Cortex of kidney (tissue), 1 donor: Measurements from ENCODE around the gene DAGLA.

ENCODE experiments used
- DNase-seq: peaks from one replicate; lab custom pipeline; 2025; lab: John Stamatoyannopoulos, UW

Gene DAGLA

DNA sequence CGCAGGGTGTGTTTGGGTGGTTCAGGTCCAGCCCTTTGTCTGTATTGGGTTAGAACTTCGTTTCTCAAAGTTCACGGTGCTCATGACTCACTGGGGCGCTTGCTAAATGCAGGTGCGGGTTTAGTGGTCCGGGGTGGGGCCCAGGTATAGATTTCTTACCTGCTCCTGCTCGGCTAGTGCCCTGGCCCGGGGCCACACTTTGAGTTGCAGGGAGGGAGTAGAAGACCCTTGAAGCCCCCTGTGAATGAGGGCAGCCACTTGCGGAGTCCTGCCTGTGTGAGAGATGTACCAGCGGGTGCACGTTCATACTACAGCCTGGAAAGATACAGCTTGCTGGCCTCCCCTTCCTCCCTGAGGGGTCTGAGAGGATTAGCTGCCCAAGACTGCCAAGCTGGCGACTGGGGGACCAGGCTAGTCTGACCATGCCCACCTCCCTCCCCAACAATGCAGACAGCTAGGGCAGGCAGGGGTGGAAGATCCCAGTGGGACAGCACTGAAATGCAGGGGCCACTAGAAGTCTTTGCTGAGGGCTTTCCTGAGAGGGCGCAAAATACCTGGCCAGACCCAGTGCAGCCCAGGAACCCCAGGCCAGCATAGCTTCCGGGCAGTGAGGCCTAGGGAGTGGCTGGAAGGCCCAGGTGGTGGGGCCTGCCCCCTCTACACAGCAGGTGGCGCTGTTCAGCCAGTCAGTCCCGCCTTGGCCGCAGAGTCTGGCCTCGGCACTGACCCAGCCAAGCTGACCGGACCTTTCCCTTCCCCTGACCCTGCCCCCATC lies 67.2 kb downstream of the DAGLA start:
- no peak for DNase-seq

DNA sequence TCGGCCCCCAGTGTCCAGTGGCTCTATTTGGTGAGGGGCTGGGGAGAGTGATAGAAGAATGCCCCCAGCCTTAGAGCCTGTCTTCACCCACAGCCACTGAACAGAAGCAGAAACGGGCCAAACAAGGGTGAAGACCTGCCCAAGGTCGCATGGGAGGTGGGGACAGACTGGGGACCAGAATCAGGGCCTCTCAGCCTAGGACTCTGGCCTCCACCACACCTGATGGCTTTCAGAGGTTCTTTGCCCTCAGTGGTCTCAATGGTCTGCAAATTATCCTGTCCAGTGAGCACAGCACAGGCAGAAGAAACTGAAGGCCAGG lies 67.7 kb downstream of the DAGLA start:
- DNase-seq = no peak

DNA sequence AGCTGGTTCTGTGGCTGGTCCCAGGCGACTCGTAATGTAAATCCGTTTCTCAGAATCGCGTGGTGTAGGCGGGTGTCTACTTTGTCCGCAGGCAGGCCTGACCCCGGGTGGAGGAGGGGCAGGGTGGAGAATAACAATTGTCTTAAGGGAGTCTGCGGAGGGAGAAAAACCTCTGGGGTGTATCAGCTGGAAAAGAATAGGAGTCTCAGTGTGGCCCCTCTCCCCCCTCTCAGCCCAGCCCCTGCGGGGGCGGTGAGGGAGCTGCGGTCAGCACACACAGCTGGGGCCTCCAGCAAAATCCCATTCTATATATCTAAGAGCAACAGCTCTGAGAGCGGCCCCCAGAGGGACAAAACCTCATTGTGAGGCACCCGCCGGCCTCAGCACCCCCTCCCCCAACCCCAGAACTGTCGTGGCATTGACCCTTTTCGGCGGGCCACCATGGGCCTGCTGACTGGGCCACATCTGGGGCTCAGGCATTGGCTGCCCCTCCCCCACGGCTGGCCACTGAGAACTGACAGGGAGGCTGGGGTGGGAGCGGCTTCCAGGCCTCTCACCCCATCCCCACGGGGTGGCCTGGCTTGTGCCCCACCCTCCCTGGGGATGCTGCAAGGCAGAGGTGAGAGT lies 69.5 kb downstream of the DAGLA start:
- DNase-seq = no peak

DNA sequence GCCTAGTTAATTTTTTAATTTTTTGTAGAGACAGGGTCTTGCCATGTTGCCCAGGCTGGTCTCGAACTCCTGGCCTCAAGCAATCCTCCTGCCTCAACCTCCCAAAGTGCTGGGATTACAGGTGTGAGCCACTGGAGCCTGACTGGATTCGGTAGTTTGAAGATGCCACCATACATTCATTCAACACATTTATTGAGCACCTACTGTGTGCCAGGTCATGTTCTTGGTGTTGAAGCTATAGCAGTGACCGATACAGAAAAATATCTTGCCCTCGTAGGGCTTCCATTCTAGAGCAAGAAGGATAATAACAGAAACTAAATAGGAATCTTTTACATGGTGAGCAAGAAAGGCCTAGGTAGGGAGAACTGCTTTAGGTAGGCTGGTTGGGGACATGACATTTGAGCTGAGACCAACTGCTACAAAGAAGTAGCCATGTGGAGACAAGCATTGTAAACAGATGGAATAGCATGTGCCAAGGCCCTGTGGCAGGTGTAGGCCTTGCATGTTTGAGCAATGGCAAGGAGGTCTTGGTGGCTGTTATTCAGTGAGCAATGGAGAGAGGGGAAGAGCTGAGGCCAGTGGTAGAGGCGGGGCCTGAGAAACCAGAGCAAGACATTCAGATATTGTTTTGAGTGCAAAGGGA lies 70.6 kb downstream of the DAGLA start:
- DNase-seq = no peak

DNA sequence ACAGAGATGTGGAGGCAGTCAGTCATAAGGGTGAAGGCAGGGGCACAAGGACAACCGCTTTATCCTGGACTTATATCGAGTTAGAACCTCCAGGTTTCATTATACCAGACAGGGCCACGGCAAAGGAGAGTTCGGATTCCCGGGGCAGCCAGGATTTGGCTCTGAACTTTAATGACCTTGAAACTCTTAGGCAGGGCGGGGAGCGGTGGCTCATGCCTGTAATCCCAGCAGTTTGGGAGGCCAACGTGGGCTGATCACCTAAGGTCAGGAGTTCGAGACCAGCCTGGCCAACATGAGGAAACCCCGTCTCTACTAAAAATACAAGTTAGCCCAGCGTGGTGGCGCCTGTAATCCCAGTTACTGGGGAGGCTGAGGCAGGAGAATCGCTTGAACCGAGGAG lies 71.2 kb downstream of the DAGLA start:
- no peak for DNase-seq

DNA sequence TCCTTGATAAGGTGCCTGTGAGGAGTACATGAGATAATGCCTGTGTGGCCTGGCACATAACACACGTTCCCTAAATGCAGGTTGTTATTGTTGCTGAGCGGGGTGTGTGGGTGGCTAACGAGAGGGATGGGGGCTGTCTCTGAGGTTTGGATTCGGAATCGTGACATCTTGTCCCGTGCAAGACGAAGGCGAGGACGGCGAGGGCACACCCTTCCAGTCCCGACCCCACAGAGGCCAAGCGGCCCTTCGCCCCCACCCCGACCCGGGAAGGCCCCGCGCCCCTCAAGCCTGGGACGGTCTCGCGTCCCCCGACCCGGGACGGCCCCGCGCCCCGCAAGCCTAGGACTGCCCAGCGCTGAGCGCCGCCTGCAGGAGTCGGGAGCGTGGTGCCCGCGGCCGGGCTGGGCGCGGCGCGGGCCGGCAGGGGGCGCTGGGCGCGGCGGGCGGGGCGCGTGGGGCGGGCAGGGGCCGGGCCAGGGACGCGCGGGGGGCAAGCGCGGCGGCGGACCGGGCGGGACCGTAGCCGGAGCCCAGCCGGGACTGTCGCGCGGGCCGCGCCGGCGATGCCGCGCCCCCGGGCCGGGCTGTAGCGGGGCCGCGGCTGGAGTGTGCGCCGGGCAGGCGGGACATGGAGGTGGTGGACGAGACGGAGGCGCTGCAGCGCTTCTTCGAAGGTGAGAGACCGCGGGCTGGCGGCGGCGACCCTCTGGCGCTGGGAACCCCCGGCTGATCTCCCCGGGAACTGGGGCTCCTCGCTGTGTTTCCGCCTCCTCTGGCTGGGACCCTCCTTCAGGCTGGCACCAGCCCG lies 72.1 kb downstream of the DAGLA start, which contains the start of gene MYRF:
MYRF (plus strand) TSS at position 520 of the 808 bp plus-strand sequence; CDS start at position 629, 109 bp downstream.
- no peak for DNase-seq

DNA sequence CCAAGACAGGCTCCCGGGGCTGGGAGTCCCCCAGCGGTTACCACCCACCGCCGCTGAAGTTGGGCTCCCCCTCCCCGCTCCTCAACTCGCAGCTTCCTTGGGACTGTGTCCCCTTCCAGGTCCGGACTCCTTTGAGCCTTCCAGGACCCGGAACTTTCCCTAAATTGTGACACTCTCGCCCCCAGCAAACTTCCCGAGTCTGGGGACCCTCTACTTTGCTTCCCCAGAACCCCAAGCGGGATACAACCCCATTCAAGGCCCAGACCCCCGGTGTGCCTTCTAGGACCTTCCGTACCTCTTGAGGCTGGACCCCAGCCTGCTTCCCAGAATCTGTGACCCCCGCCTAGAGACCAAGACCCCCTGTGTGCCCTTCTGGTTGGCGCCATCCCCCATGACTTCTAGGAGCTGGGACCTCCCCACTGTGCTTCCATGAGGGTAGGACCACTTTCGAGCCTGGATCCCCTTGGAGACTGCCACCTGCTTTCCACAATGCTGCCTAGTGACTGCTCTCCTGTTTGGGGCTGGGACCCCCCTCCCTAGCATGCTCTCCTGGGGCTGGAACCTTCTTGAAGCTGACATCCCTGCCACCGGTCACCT lies 72.8 kb downstream of the DAGLA start:
- no peak for DNase-seq

DNA sequence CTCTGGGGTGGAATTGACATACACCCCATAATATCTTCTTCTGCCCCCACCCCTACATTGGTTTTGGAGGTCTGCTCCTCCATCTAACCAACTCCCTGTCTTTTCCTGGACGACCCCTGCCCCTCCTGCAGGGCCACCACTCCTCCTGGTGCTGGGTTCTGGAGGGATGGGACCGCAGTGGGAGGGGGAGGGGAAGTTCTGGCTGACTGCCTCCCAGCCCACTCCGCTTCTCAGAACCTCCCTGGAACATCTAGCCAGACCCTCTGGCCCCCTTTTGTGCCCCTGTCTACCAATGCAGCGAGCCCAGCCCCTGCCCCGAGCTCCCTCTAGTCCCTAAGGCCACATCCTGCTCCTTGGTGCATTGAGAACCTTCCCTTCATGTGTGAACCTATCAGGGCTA lies 73.5 kb downstream of the DAGLA start:
- DNase-seq = no peak

DNA sequence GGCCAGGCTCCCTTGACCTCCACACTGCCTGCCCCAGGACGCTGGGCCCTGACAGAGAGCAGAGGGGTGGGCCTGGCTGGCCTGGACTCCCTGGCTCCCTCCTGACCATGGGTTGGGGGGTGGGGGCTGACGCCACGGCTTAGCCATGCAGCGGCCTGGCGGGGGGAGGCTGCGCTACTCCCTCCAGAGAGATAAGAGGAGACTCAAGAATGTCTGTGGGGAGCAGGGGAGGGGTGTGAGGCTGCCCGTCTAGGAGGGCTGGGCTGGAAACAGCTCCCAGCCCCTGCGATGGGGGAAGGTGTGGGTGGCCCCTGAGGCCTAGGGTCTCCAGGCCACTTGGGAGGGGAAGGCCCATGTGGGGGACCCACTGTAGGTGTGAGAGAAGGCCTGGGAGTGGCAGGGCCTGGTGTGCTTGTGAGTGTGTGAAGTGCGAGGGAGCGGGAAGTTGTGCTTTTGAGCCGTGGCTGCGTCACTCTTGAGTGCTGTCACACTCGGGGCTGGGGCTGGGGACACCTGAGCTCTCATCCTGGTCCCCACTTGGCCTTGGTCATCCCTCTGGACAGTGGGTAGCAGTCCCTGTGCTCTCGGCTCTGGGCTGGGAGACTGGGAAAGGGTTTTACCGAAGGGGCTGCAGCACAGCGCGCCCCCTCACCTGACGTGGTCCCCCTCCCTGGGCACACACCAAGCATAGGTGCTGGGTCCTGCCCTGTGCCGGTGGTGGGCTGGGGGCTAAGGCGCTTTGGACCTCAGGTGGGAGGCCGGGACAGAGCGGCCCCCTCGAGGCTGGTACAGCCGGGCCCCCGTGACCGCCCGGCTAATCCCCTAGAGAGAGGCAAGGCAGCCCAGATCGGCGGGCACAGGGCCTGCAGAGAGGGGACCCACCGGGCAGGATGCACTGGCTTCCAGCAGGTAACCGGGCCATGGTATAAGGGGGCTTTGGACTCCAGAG lies 74.6 kb downstream of the DAGLA start:
- DNase-seq = no peak

DNA sequence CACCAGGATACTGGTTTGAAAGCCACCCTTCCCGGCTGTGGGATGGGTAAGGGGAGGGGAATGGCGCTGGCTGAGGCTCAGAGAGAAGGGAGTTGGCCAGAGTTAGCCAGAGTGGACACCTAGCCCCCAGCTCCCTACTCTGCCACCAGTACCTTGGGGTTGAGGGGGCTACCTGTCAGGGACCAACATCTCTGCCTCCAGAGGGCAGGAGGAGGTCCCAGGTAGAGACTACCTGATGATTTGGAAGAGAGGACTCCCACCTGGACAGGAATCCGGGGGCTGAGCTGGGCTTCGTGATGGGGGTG lies 75.9 kb downstream of the DAGLA start:
- DNase-seq = no peak

DNA sequence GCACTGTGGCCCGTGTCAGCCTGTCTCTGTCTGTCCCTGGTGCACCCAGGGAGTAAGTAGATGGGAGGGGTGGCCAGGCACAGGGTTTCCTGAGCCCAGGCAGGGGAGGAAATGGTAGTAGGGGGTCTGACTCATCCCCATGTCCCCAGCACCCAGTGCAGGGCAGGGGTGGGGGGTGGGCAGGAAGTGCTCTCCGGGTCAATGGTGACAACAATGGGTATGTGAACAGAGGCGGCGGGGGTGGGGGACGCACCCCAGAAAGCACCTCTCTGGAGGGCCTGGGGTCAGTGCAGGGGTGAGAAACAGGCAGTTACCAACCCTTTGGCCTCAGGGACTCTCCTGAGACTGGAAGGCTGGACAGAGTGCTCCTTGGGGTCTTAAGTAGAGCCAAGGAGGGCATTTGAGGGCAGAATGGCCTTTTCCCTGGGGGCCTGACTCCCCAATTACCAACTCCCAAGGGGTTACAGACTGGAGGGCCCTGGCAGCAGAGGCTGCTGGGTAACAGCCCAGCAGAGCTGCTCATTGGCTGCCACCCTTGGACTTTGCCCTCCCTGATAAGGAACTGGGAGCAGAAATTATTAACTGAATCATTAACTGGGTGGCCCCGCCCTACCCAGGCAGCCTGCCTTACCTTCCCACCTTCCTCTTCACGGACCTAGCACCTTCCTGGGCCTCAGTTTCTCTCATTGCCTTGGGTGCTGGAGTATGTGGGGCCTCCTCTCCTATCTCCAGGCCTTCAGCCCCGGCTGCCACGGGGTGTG lies 76.4 kb downstream of the DAGLA start:
- DNase-seq = no peak

DNA sequence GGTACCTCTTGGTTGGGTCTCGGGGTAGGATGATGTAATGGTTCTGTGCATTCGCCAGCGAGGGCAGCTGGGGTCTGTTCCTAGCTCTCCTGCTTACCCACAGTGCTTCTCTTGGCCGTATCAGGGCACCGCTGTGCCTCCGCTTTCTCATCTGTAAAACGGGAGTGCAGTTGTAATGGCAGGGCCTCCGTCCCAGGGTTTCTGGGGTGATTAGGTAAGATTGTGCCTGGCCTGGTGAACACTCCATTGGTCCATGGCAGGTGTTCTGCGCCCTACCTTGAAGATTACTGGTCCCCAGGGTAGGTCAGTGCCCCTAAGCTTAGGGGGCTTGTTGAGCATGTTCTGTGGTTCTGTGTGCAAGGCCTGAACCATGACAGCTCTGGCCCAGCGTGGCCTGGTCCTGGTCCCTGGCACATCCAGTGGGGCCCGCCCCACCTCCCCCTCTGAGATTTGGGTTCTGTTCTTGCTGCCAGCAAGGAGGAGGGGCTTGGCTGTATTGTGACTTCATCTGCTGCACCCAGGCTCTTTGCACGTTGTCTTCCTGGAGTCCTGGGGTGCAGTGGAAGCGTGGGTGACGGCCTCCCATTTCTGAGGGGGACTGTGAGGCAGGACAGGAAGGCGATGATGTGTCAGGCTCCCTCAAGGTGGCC lies 77.1 kb downstream of the DAGLA start:
- DNase-seq = no peak

DNA sequence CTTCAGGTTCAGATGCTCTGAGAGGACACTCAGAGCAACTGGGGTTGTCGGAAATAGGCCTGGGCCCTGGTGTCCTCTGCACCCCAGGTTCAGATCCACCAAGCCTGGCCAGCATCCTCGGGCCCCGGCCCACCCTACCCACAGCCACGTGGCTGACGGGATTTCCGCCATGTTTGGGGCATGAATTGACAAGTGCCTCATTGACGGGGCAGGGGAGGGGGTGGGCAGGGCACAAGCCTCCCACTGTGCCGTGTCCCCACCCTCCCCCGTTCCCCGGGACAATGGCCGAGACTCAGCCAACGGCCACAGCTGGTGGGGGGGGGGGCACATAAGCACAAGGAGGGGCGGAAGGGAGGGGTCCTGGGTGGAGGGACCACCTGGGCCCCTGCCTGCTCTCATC lies 80.8 kb downstream of the DAGLA start:
- no peak for DNase-seq

DNA sequence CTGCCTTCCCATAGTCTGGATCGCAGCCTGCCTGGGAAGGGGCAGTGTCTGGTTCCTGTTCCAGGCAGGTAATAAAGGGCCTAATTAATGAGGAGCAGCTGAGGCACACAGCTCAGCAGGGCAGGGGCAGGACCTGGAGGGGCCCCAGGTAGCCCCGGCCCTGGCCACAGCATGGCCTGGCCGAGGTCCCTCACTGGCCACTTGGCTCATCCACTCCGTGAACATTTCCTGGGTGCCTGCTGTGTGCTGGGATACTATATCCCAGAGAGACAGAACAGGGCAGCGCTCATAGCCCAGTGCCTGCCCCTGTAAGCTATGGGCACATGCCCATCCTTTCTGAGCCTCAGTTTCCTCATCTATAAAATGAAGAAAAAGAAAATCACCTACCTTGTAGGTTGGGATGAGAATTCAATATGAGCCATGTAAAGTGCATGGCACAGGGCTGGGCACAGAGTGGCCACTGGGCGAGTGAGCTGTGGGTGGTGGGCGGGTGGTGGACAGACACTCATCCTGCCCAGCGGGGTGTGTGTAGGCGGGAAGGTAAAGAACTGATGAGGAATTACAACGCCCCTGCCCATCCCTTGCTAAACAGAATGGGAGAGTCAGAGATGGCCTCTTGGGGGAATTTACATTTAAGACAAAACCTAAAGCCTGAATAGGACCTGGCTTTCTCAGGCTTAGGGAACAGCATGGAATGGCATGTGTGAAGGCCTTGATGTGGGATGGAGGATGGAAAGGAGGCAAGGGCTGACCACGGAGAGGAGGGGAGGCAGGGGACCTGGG lies 81.4 kb downstream of the DAGLA start:
- no peak for DNase-seq

DNA sequence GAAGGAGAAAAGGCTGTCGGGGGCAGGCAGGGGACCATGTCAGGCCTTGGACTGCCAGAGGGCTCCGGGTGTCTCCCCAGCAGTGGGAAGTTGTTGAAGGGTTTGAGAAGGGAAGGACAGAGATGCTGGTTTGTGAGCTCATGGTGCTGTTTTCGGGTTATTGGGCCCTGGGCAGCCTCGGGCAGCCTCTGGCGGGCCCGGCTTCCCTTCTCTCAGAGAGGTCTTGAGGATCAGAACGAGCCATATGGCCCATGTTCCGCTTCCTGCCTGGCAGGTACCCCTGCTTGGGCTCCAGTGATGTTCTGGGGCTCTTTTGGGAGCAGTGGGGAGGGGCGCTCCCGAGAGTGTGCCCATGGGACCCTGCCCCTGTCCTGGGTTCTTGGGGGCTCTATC lies 82.0 kb downstream of the DAGLA start:
- no peak for DNase-seq

DNA sequence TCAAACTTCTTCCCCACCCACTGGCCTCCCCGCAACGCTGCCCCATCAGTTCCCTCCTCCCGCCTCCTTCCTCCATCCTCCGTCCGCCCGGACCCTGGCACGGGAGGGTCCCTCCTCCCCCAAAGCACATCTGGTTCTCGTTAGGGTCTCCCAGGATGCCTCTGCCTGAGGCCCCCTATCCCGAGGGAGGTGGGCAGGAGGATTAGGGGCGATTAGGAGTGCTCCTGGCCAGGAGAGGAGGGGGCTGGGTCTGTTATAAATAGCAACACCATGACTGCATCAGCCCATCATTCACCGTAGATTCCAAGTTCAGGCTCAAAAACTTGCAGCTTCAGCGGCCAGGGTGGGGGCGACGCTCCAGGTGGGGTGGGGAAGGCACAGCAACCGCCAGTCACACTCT lies 82.6 kb downstream of the DAGLA start:
- no peak for DNase-seq

DNA sequence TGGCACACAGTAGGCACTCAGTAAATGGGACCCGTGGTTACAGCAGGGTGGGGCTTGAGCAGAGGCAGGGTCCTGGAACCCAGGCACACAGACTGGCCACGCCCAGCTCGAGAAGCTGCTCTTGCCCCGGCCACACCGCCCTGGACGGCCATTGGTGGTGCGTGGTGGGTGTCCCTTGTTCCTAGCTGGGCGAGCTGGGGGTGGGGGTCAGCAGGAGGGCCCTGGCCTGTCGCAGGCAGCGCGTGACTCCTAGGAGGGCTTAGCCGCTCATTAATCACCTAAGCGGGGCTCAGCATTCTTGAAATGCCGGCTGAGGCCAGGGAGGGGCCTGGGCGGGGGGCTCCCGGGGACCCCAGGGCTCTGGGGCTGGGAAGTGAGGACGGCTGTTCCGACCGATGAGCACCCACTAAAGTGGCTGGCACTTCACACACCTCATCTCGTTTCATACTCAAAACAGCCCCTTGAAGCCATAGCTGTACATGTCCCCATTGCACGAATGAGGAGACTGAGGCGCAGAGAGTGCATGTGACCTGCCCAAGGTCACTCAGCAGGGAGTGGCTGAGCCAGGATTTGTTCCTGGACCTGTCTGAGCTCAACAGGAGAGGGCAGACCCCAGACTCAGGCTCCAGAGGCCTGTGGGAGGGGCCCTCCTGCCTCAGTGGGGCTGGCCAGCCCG lies 83.9 kb downstream of the DAGLA start:
- DNase-seq = no peak

DNA sequence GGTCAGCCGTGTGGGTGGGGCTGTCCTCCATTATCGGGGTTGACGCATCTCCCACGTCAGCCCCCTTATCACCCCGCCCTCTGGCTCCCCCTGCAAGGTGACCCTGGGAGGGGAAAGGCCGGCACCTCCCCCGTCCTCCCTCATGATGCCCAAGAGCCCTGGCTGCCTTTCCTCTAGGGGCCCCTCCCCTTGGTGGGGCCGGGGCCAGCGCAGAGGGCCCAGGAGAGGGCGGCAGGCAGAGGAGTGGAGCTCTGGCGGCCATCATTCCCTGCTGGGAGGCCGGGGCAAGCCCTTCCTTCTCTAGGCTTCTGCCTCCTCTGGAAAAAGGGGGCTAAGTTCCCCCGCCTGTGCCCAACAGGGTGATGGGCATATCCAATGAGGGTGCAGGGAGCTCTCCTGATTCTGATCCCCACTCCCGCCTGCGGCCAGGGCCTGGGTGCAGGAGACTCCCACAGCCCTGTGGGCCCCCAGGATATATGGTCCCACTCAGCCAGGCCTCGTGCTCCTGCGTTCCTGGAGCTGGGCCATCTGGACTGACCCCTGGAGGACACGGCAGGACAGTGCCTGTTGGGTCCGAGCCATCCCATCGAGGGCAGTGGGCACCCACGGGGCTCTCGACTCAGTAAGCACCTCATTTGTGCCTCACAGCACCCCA lies 84.5 kb downstream of the DAGLA start:
- DNase-seq = no peak
